ENCODE results near the gene STEEP1. TPM values are rescaled to one million over a fixed set of nuclear protein-coding genes. Genes with fewer than 3 reads are reported as not detected.

The STEEP1 gene
- polyA plus RNA-seq, 1 donor from 2014 or later, result 63.0 TPM

- Histone ChIP-seq H3K9me3 (ENCODE audit: low read length) (no peaks in the 10 kb centered on the region), H3K79me2 (replicated peaks; ENCODE audit: insufficient read depth, low read length) (no peaks in the 10 kb centered on the region), H3K4me2 (ENCODE audit: low read length) (no peak overlapping the region), H3K9ac (ENCODE audit: low read length) (no peak overlapping the region), H3K36me3 (ENCODE audit: insufficient read depth, low read length) (no peaks in the 10 kb centered on the region), H3K9me2 (ENCODE audit: insufficient read depth, low read length) (no peaks in the 10 kb centered on the region), H3K4me3 (ENCODE audit: low read length) (no peak overlapping the region), H2AFZ (ENCODE audit: low read depth, low read length) (no peak overlapping the region), H4K20me1 (ENCODE audit: insufficient read depth) (no peaks in the 10 kb centered on the region), H3F3A (ENCODE audit: insufficient read depth, low read length, poor library complexity, severe bottlenecking) (no peaks in the 10 kb centered on the region), H3K27ac (ENCODE audit: low read length) (no peak overlapping the region), H3K27me3 (ENCODE audit: insufficient read depth, low read depth, low read length) (no peaks in the 10 kb centered on the region)
- TF ChIP-seq RAD21 (conservative IDR thresholded peaks at IDR 0.05) (no peak), SMC3 (conservative IDR thresholded peaks at IDR 0.05; ENCODE audit: poor library complexity) (no peak), TAF1 (IDR thresholded peaks at IDR 0.05; ENCODE audit: low read depth) (no peak), MXI1 (conservative IDR thresholded peaks at IDR 0.05; ENCODE audit: poor library complexity, severe bottlenecking) (no peak), EZH2 (IDR thresholded peaks at IDR 0.05; ENCODE audit: borderline replicate concordance, insufficient read depth, low read length, poor library complexity, severe bottlenecking) (no peak), EP300 (conservative IDR thresholded peaks at IDR 0.05; ENCODE audit: poor library complexity, severe bottlenecking) (no peak), POLR2AphosphoS5 (IDR thresholded peaks at IDR 0.05) (no peak)
- TF ChIP-seq, protein P1, sequence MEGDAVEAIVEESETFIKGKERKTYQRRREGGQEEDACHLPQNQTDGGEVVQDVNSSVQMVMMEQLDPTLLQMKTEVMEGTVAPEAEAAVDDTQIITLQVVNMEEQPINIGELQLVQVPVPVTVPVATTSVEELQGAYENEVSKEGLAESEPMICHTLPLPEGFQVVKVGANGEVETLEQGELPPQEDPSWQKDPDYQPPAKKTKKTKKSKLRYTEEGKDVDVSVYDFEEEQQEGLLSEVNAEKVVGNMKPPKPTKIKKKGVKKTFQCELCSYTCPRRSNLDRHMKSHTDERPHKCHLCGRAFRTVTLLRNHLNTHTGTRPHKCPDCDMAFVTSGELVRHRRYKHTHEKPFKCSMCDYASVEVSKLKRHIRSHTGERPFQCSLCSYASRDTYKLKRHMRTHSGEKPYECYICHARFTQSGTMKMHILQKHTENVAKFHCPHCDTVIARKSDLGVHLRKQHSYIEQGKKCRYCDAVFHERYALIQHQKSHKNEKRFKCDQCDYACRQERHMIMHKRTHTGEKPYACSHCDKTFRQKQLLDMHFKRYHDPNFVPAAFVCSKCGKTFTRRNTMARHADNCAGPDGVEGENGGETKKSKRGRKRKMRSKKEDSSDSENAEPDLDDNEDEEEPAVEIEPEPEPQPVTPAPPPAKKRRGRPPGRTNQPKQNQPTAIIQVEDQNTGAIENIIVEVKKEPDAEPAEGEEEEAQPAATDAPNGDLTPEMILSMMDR (IDR thresholded peaks at IDR 0.05; ENCODE audit: poor library complexity, severe bottlenecking), result no peak
- TF ChIP-seq, protein P2, sequence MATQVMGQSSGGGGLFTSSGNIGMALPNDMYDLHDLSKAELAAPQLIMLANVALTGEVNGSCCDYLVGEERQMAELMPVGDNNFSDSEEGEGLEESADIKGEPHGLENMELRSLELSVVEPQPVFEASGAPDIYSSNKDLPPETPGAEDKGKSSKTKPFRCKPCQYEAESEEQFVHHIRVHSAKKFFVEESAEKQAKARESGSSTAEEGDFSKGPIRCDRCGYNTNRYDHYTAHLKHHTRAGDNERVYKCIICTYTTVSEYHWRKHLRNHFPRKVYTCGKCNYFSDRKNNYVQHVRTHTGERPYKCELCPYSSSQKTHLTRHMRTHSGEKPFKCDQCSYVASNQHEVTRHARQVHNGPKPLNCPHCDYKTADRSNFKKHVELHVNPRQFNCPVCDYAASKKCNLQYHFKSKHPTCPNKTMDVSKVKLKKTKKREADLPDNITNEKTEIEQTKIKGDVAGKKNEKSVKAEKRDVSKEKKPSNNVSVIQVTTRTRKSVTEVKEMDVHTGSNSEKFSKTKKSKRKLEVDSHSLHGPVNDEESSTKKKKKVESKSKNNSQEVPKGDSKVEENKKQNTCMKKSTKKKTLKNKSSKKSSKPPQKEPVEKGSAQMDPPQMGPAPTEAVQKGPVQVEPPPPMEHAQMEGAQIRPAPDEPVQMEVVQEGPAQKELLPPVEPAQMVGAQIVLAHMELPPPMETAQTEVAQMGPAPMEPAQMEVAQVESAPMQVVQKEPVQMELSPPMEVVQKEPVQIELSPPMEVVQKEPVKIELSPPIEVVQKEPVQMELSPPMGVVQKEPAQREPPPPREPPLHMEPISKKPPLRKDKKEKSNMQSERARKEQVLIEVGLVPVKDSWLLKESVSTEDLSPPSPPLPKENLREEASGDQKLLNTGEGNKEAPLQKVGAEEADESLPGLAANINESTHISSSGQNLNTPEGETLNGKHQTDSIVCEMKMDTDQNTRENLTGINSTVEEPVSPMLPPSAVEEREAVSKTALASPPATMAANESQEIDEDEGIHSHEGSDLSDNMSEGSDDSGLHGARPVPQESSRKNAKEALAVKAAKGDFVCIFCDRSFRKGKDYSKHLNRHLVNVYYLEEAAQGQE (IDR thresholded peaks at IDR 0.05; ENCODE audit: borderline replicate concordance), result no peak
Measured at GRCh38 chrX:119492463-119492862, 72.7 kb downstream of the STEEP1 start.

GRCh38 chrX:119489212-119490074 lies 75.8 kb downstream of the STEEP1 start:
- Histone ChIP-seq H3K4me2 (ENCODE audit: low read length) (no peak overlapping the region), H3K4me3 (ENCODE audit: low read length) (no peak overlapping the region), H3K9me2 (ENCODE audit: insufficient read depth, low read length) (no peaks in the 10 kb centered on the region), H3K27ac (ENCODE audit: low read length) (no peak overlapping the region), H3K36me3 (ENCODE audit: insufficient read depth, low read length) (no peaks in the 10 kb centered on the region), H2AFZ (ENCODE audit: low read depth, low read length) (no peak overlapping the region), H3K79me2 (replicated peaks; ENCODE audit: insufficient read depth, low read length) (no peaks in the 10 kb centered on the region), H3F3A (ENCODE audit: insufficient read depth, low read length, poor library complexity, severe bottlenecking) (no peaks in the 10 kb centered on the region), H4K20me1 (ENCODE audit: insufficient read depth) (no peaks in the 10 kb centered on the region), H3K9ac (ENCODE audit: low read length) (no peak overlapping the region), H3K9me3 (ENCODE audit: low read length) (no peaks in the 10 kb centered on the region), H3K27me3 (ENCODE audit: insufficient read depth, low read depth, low read length) (no peaks in the 10 kb centered on the region)
- no peak for TF ChIP-seq EP300 (conservative IDR thresholded peaks at IDR 0.05; ENCODE audit: poor library complexity, severe bottlenecking)
- no peak for TF ChIP-seq MXI1 (conservative IDR thresholded peaks at IDR 0.05; ENCODE audit: poor library complexity, severe bottlenecking)
- TF ChIP-seq RAD21 (conservative IDR thresholded peaks at IDR 0.05), result no peak
- TF ChIP-seq, protein P1 (IDR thresholded peaks at IDR 0.05; ENCODE audit: poor library complexity, severe bottlenecking), result no peak
- TF ChIP-seq POLR2AphosphoS5 (IDR thresholded peaks at IDR 0.05), result no peak
- TF ChIP-seq SMC3 (conservative IDR thresholded peaks at IDR 0.05; ENCODE audit: poor library complexity), result no peak
- TF ChIP-seq EZH2 (IDR thresholded peaks at IDR 0.05; ENCODE audit: borderline replicate concordance, insufficient read depth, low read length, poor library complexity, severe bottlenecking), result no peak
- no peak for TF ChIP-seq TAF1 (IDR thresholded peaks at IDR 0.05; ENCODE audit: low read depth)
- TF ChIP-seq, protein P2 (IDR thresholded peaks at IDR 0.05; ENCODE audit: borderline replicate concordance), result no peak
